GM10266 (cell line): ENCODE results near the gene CEP164.

ENCODE experiments used
- DNase-seq: peaks from one replicate; pipeline ENCODE4 v3.0.0; 2012; ENCODE audit errors: extremely low spot score
- CTCF ChIP-seq: IDR thresholded peaks from 2 replicates; pipeline ENCODE4 v1.5.1; 2012; ENCODE audit warnings: mild to moderate bottlenecking, low read depth; ENCODE audit not compliant: control insufficient read depth, insufficient read depth; ENCODE audit errors: missing control alignments

CEP164 gene

GRCh38 chr11:117327567-117328374 is at the start of gene CEP164:
Gene CEP164, plus strand, starts transcription at chr11:117327854. Its CDS starts 10,733 bp downstream, at chr11:117338587.
- DNase-seq = peak; percentile 97
- no peak for TF ChIP-seq CTCF

GRCh38 chr11:117278347-117278746 is 49.3 kb upstream of the CEP164 start:
- no peak for TF ChIP-seq CTCF
- DNase-seq = no peak

- no peak for TF ChIP-seq CTCF
- DNase-seq = no peak
Observed at GRCh38 chr11:117279711-117280376, 47.8 kb upstream of the CEP164 start.

- TF ChIP-seq CTCF = no peak
- DNase-seq = no peak
Observed at GRCh38 chr11:117281159-117281558, 46.5 kb upstream of the CEP164 start.

- TF ChIP-seq CTCF = no peak
Observed at GRCh38 chr11:117281869-117282268, 45.8 kb upstream of the CEP164 start.

GRCh38 chr11:117282956-117283355 is 44.7 kb upstream of the CEP164 start:
- TF ChIP-seq CTCF = no peak
- DNase-seq = no peak

More at GRCh38 chr11:117281869-117282268, 45.8 kb upstream of the CEP164 start:
- no peak for DNase-seq

- no peak for DNase-seq
- no peak for TF ChIP-seq CTCF
Observed at GRCh38 chr11:117284053-117284452, 43.6 kb upstream of the CEP164 start.
